ENCODE data around the gene GPR31.
"Not testable (repeated sequence)": the region's sequence is repeated elsewhere in the genome, so short reads cannot be mapped to it uniquely, and the experiment has no call there.

The GPR31 gene

GRCh38 chr6:167185101-167185500 is 27.3 kb upstream of the GPR31 start:
- H3K27ac ChIP-seq; H3K27me3 ChIP-seq; H3K4me3 ChIP-seq; H3K36me3 ChIP-seq; H3K4me1 ChIP-seq; DNase-seq; H3K9me3 ChIP-seq; intact Hi-C loops (cut with DNase I; ENCODE audit: low total_unique reads): not testable (repeated sequence)

GRCh38 chr6:167182913-167183314 is 25.1 kb upstream of the GPR31 start:
- intact Hi-C loops (cut with DNase I; ENCODE audit: low total_unique reads); H3K27me3 ChIP-seq; H3K4me3 ChIP-seq; DNase-seq; H3K9me3 ChIP-seq; H3K4me1 ChIP-seq; H3K27ac ChIP-seq; H3K36me3 ChIP-seq: not testable (repeated sequence)

- DNase-seq; intact Hi-C loops (cut with DNase I; ENCODE audit: low total_unique reads); H3K36me3 ChIP-seq; H3K4me1 ChIP-seq; H3K27me3 ChIP-seq; H3K27ac ChIP-seq; H3K4me3 ChIP-seq; H3K9me3 ChIP-seq: not testable (repeated sequence)
Observed at GRCh38 chr6:167181351-167181750, 23.6 kb upstream of the GPR31 start.

- intact Hi-C loops (cut with DNase I; ENCODE audit: low total_unique reads); H3K4me3 ChIP-seq; H3K27ac ChIP-seq; DNase-seq; H3K4me1 ChIP-seq; H3K9me3 ChIP-seq; H3K36me3 ChIP-seq; H3K27me3 ChIP-seq: not testable (repeated sequence)
Observed at GRCh38 chr6:167180086-167180485, 22.3 kb upstream of the GPR31 start.

- H3K27ac ChIP-seq; H3K4me3 ChIP-seq; DNase-seq; H3K36me3 ChIP-seq; H3K4me1 ChIP-seq; intact Hi-C loops (cut with DNase I; ENCODE audit: low total_unique reads); H3K27me3 ChIP-seq; H3K9me3 ChIP-seq: not testable (repeated sequence)
Observed at GRCh38 chr6:167178896-167179655, 21.3 kb upstream of the GPR31 start.

GRCh38 chr6:167177271-167177670 is 19.5 kb upstream of the GPR31 start:
- H3K27ac ChIP-seq; H3K27me3 ChIP-seq; H3K4me1 ChIP-seq; H3K9me3 ChIP-seq; H3K4me3 ChIP-seq; H3K36me3 ChIP-seq; intact Hi-C loops (cut with DNase I; ENCODE audit: low total_unique reads); DNase-seq: not testable (repeated sequence)

- H3K4me3 ChIP-seq; DNase-seq; intact Hi-C loops (cut with DNase I; ENCODE audit: low total_unique reads); H3K27ac ChIP-seq; H3K9me3 ChIP-seq; H3K4me1 ChIP-seq; H3K36me3 ChIP-seq: not testable (repeated sequence)
- peaks cover 0 to 17% of the 10 kb centered on the region in 2 donors for H3K27me3 ChIP-seq
Observed at GRCh38 chr6:167172011-167172410, 14.2 kb upstream of the GPR31 start.

GRCh38 chr6:167171300-167171699 is 13.5 kb upstream of the GPR31 start:
- intact Hi-C loops (cut with DNase I; ENCODE audit: low total_unique reads); DNase-seq; H3K36me3 ChIP-seq; H3K4me3 ChIP-seq; H3K27ac ChIP-seq; H3K4me1 ChIP-seq; H3K9me3 ChIP-seq: not testable (repeated sequence)
- peaks cover 0 to 17% of the 10 kb centered on the region in 2 donors for H3K27me3 ChIP-seq

- H3K27ac ChIP-seq; H3K9me3 ChIP-seq; H3K36me3 ChIP-seq; H3K4me1 ChIP-seq; intact Hi-C loops (cut with DNase I; ENCODE audit: low total_unique reads); H3K4me3 ChIP-seq; DNase-seq: not testable (repeated sequence)
- H3K27me3 ChIP-seq: peaks cover 0 to 17% of the 10 kb centered on the region in 2 donors
Observed at GRCh38 chr6:167169867-167170266, 12.1 kb upstream of the GPR31 start.

- intact Hi-C loops (cut with DNase I; ENCODE audit: low total_unique reads); H3K27ac ChIP-seq: not testable (repeated sequence)
- H3K27me3 ChIP-seq: peaks cover 0 to 14% of the 10 kb centered on the region in 2 donors
Observed at GRCh38 chr6:167168296-167168695, 10.5 kb upstream of the GPR31 start.

GRCh38 chr6:167167699-167168098 is 9.9 kb upstream of the GPR31 start:
- H3K4me1 ChIP-seq; DNase-seq; H3K9me3 ChIP-seq; H3K36me3 ChIP-seq; H3K4me3 ChIP-seq; intact Hi-C loops (cut with DNase I; ENCODE audit: low total_unique reads); H3K27ac ChIP-seq: not testable (repeated sequence)
- peaks cover 0 to 12% of the 10 kb centered on the region in 2 donors for H3K27me3 ChIP-seq

More at GRCh38 chr6:167168296-167168695, 10.5 kb upstream of the GPR31 start:
- H3K4me1 ChIP-seq, H3K4me3 ChIP-seq, H3K9me3 ChIP-seq, H3K36me3 ChIP-seq, DNase-seq: not testable (repeated sequence)
